ENCODE results near the gene MRM2.

Gene MRM2

GRCh38 chr7:2202361-2202761 lies 39.6 kb downstream of the MRM2 start:
- Mint-ChIP-seq H3K36me3 (ENCODE audit: low read depth) (peaks cover 72% of the 10 kb centered on the region), H3K9me3 (no peaks in the 10 kb centered on the region), H3K4me1 (ENCODE audit: low read depth) (no peaks in the 10 kb centered on the region), H3K27me3 (no peaks in the 10 kb centered on the region), H3K4me3 (no peak overlapping the region), H3K27ac (no peak overlapping the region)
- DNase-seq, result peak; percentile 12

GRCh38 chr7:2201686-2202360 lies 40.2 kb downstream of the MRM2 start:
- Mint-ChIP-seq H3K9me3 (no peaks in the 10 kb centered on the region), H3K4me3 (no peak overlapping the region), H3K27me3 (no peaks in the 10 kb centered on the region), H3K4me1 (ENCODE audit: low read depth) (no peaks in the 10 kb centered on the region), H3K27ac (no peak overlapping the region), H3K36me3 (ENCODE audit: low read depth) (peaks cover 72% of the 10 kb centered on the region)
- peak; percentile 20 for DNase-seq

GRCh38 chr7:2201128-2201527 lies 40.9 kb downstream of the MRM2 start:
- Mint-ChIP-seq H3K4me3 (no peak overlapping the region), H3K36me3 (ENCODE audit: low read depth) (peaks cover 74% of the 10 kb centered on the region), H3K9me3 (no peaks in the 10 kb centered on the region), H3K4me1 (ENCODE audit: low read depth) (no peaks in the 10 kb centered on the region), H3K27ac (no peak overlapping the region), H3K27me3 (no peaks in the 10 kb centered on the region)
- no peak for DNase-seq

- no peaks in the 10 kb centered on the region for H3K4me1 Mint-ChIP-seq (ENCODE audit: low read depth)
- no peaks in the 10 kb centered on the region for H3K27me3 Mint-ChIP-seq
- no peak overlapping the region for H3K27ac Mint-ChIP-seq
- no peak for DNase-seq
- H3K4me3 Mint-ChIP-seq, result no peak overlapping the region
- H3K36me3 Mint-ChIP-seq (ENCODE audit: low read depth), result peaks cover 78% of the 10 kb centered on the region
- peaks cover 3% of the 10 kb centered on the region for H3K9me3 Mint-ChIP-seq
These were observed 41.4 kb downstream of the MRM2 start for GRCh38 chr7:2200584-2200980.

- Mint-ChIP-seq H3K27me3 (no peaks in the 10 kb centered on the region), H3K4me1 (ENCODE audit: low read depth) (no peaks in the 10 kb centered on the region), H3K9me3 (peaks cover 8% of the 10 kb centered on the region), H3K27ac (no peak overlapping the region), H3K4me3 (no peak overlapping the region), H3K36me3 (ENCODE audit: low read depth) (peaks cover 79% of the 10 kb centered on the region)
- DNase-seq, result no peak
These were observed 41.9 kb downstream of the MRM2 start for GRCh38 chr7:2199956-2200583.

- DNase-seq, result no peak
- Mint-ChIP-seq H3K4me1 (ENCODE audit: low read depth) (no peaks in the 10 kb centered on the region), H3K4me3 (no peak overlapping the region)
These were observed 42.5 kb downstream of the MRM2 start for GRCh38 chr7:2199528-2199927.

GRCh38 chr7:2198760-2199159 lies 43.2 kb downstream of the MRM2 start:
- no peak overlapping the region for H3K4me3 Mint-ChIP-seq

More at GRCh38 chr7:2199528-2199927, 42.5 kb downstream of the MRM2 start:
- peaks cover 77% of the 10 kb centered on the region for H3K36me3 Mint-ChIP-seq (ENCODE audit: low read depth)
- peaks cover 8% of the 10 kb centered on the region for H3K9me3 Mint-ChIP-seq
- H3K27ac Mint-ChIP-seq, result no peak overlapping the region
- H3K27me3 Mint-ChIP-seq, result no peaks in the 10 kb centered on the region

GRCh38 chr7:2198206-2198605 lies 43.8 kb downstream of the MRM2 start:
- Mint-ChIP-seq H3K4me3 (no peak overlapping the region), H3K9me3 (peaks cover 8% of the 10 kb centered on the region), H3K4me1 (ENCODE audit: low read depth) (no peaks in the 10 kb centered on the region), H3K36me3 (ENCODE audit: low read depth) (peaks cover 83% of the 10 kb centered on the region), H3K27ac (no peak overlapping the region), H3K27me3 (no peaks in the 10 kb centered on the region)
- no peak for DNase-seq

More at GRCh38 chr7:2198760-2199159, 43.2 kb downstream of the MRM2 start:
- no peak overlapping the region for H3K27ac Mint-ChIP-seq
- H3K27me3 Mint-ChIP-seq, result no peaks in the 10 kb centered on the region
- peaks cover 8% of the 10 kb centered on the region for H3K9me3 Mint-ChIP-seq
- no peaks in the 10 kb centered on the region for H3K4me1 Mint-ChIP-seq (ENCODE audit: low read depth)
- no peak for DNase-seq
- H3K36me3 Mint-ChIP-seq (ENCODE audit: low read depth), result peaks cover 78% of the 10 kb centered on the region

- Mint-ChIP-seq H3K36me3 (ENCODE audit: low read depth) (peaks cover 87% of the 10 kb centered on the region), H3K4me1 (ENCODE audit: low read depth) (no peaks in the 10 kb centered on the region), H3K27ac (no peak overlapping the region), H3K4me3 (no peak overlapping the region), H3K27me3 (no peaks in the 10 kb centered on the region), H3K9me3 (peaks cover 8% of the 10 kb centered on the region)
- no peak for DNase-seq
These were observed 44.4 kb downstream of the MRM2 start for GRCh38 chr7:2197436-2198155.

- Mint-ChIP-seq H3K4me3 (no peak overlapping the region), H3K9me3 (peaks cover 8% of the 10 kb centered on the region), H3K27ac (no peak overlapping the region), H3K27me3 (no peaks in the 10 kb centered on the region), H3K4me1 (ENCODE audit: low read depth) (no peaks in the 10 kb centered on the region), H3K36me3 (ENCODE audit: low read depth) (peaks cover 84% of the 10 kb centered on the region)
- no peak for DNase-seq
These were observed 45.3 kb downstream of the MRM2 start for GRCh38 chr7:2196381-2197378.

- Mint-ChIP-seq H3K27me3 (no peaks in the 10 kb centered on the region), H3K9me3 (peaks cover 8% of the 10 kb centered on the region), H3K4me3 (no peak overlapping the region), H3K4me1 (ENCODE audit: low read depth) (no peaks in the 10 kb centered on the region), H3K36me3 (ENCODE audit: low read depth) (peaks cover 83% of the 10 kb centered on the region), H3K27ac (no peak overlapping the region)
- DNase-seq, result no peak
These were observed 46.4 kb downstream of the MRM2 start for GRCh38 chr7:2195400-2196246.

- H3K27ac Mint-ChIP-seq, result no peak overlapping the region
- no peaks in the 10 kb centered on the region for H3K27me3 Mint-ChIP-seq
- H3K4me1 Mint-ChIP-seq (ENCODE audit: low read depth), result no peaks in the 10 kb centered on the region
- H3K4me3 Mint-ChIP-seq, result no peak overlapping the region
- no peak for DNase-seq
- peaks cover 15% of the 10 kb centered on the region for H3K9me3 Mint-ChIP-seq
- peaks cover 82% of the 10 kb centered on the region for H3K36me3 Mint-ChIP-seq (ENCODE audit: low read depth)
These were observed 48.3 kb downstream of the MRM2 start for GRCh38 chr7:2193575-2194305.

Measured in activated T-cell treated with anti-CD3 and anti-CD28 coated beads, Interleukin-2, amount 50 U/mL, for 24 hours (primary cell).